WTC11 (cell line): ENCODE results near the gene NOX3. TPM values are rescaled to one million over a fixed set of nuclear protein-coding genes. Genes with fewer than 3 reads are reported as not detected.

ENCODE experiments used
- ATAC-seq: fragments of 200-7000 bp; cut with Tn5 transposase; 2 replicates; pipeline ENCODE4 v1.10.0; 2021; ENCODE audit warnings: mild to moderate bottlenecking, moderate library complexity
- CTCF ChIA-PET: fragments of 300-600 bp; sonication (Branson Sonifier 250); formaldehyde crosslinking; loops from one replicate; lab custom pipeline; 2021; ENCODE audit warnings: antibody characterized with exemption; lab: Charles Lee
- POLR2A ChIA-PET: fragments of 350-600 bp; sonication (Branson Sonifier 250); formaldehyde crosslinking; loops from one replicate; lab custom pipeline; 2021; ENCODE audit warnings: antibody characterized with exemption; lab: Charles Lee
- DNase-seq: peaks from one replicate; pipeline ENCODE4 v3.0.0; 2021; ENCODE audit warnings: low spot score
- H3K27ac Mint-ChIP-seq: 2 replicates; pipeline ENCODE4 v1.8.0; 2021; ENCODE audit warnings: mixed read lengths
- H3K27me3 Mint-ChIP-seq: 2 replicates; pipeline ENCODE4 v1.8.0; 2021; ENCODE audit warnings: low read depth, mild to moderate bottlenecking, moderate library complexity, mixed read lengths
- H3K36me3 Mint-ChIP-seq: 2 replicates; pipeline ENCODE4 v1.8.0; 2021; ENCODE audit warnings: mixed read lengths
- H3K4me1 Mint-ChIP-seq: 2 replicates; pipeline ENCODE4 v1.8.0; 2022; ENCODE audit warnings: mixed read lengths
- H3K4me3 Mint-ChIP-seq: 2 replicates; pipeline ENCODE4 v1.8.0; 2021; ENCODE audit warnings: mild to moderate bottlenecking, moderate library complexity, mixed read lengths
- H3K9me3 Mint-ChIP-seq: 2 replicates; pipeline ENCODE4 v1.8.0; 2021; ENCODE audit warnings: mixed read lengths
- AFF4 ChIP-seq: sonication (generic); formaldehyde crosslinking; IDR thresholded peaks from 2 replicates; pipeline ENCODE4 v1.8.1; 2023; ENCODE audit warnings: mild to moderate bottlenecking, missing genetic modification reagents, borderline replicate concordance
- AR ChIP-seq: fragments of 250-450 bp; sonication (Bioruptor Pico); IDR thresholded peaks from 2 replicates; pipeline ENCODE4 v1.9.0; 2021; ENCODE audit warnings: mild to moderate bottlenecking
- ARID4B ChIP-seq: sonication (generic); formaldehyde crosslinking; IDR thresholded peaks from 2 replicates; pipeline ENCODE4 v1.8.0; 2023; ENCODE audit warnings: missing genetic modification reagents, mild to moderate bottlenecking, borderline replicate concordance
- MYBL2 ChIP-seq: sonication (generic); formaldehyde crosslinking; IDR thresholded peaks from 2 replicates; pipeline ENCODE4 v1.8.1; 2023; ENCODE audit warnings: mild to moderate bottlenecking, moderate library complexity, missing genetic modification reagents
- NFATC4 ChIP-seq: fragments of 250-450 bp; sonication (Bioruptor Pico); IDR thresholded peaks from 2 replicates; pipeline ENCODE4 v1.9.0; 2021; ENCODE audit warnings: mild to moderate bottlenecking
- NFE2L1 ChIP-seq: sonication (generic); formaldehyde crosslinking; IDR thresholded peaks from 2 replicates; pipeline ENCODE4 v1.8.1; 2023; ENCODE audit warnings: missing genetic modification reagents
- RELA ChIP-seq: sonication (generic); formaldehyde crosslinking; IDR thresholded peaks from 2 replicates; pipeline ENCODE4 v1.8.1; 2022; ENCODE audit warnings: missing genetic modification reagents, mild to moderate bottlenecking, borderline replicate concordance
- SP1 ChIP-seq: sonication (generic); formaldehyde crosslinking; conservative IDR thresholded peaks from 2 replicates; pipeline ENCODE4 v1.8.1; 2022; ENCODE audit warnings: missing genetic modification reagents
- TEAD4 ChIP-seq: sonication (generic); formaldehyde crosslinking; IDR thresholded peaks from 2 replicates; pipeline ENCODE4 v1.8.0; 2022; ENCODE audit warnings: mild to moderate bottlenecking, missing genetic modification reagents
- USF1 ChIP-seq: sonication (generic); formaldehyde crosslinking; IDR thresholded peaks from 2 replicates; pipeline ENCODE4 v1.8.0; 2022; ENCODE audit warnings: mild to moderate bottlenecking, missing genetic modification reagents
- ZBTB43 ChIP-seq: sonication (generic); formaldehyde crosslinking; IDR thresholded peaks from 2 replicates; pipeline ENCODE4 v1.8.1; 2023; ENCODE audit warnings: mild to moderate bottlenecking, missing genetic modification reagents
- ZNF281 ChIP-seq: sonication (generic); formaldehyde crosslinking; IDR thresholded peaks from 2 replicates; pipeline ENCODE4 v1.8.0; 2023; ENCODE audit warnings: mild to moderate bottlenecking, missing genetic modification reagents
- ZNF317 ChIP-seq: sonication (generic); formaldehyde crosslinking; IDR thresholded peaks from 2 replicates; pipeline ENCODE4 v1.8.1; 2023; ENCODE audit warnings: low read depth, mild to moderate bottlenecking, moderate library complexity, missing genetic modification reagents, borderline replicate concordance
- ZNF425 ChIP-seq: fragments of 250-450 bp; sonication (Bioruptor Pico); conservative IDR thresholded peaks from 2 replicates; pipeline ENCODE4 v1.9.0; 2021; ENCODE audit warnings: mild to moderate bottlenecking
- ZSCAN18 ChIP-seq: fragments of 250-450 bp; sonication (Bioruptor Pico); IDR thresholded peaks from 2 replicates; pipeline ENCODE4 v2.1.2; 2022; ENCODE audit warnings: mild to moderate bottlenecking, moderate library complexity
- total RNA-seq: library from RNA; stranded (reverse); gene quantifications from 3 replicates; pipeline ENCODE4 v1.2.3, GENCODE V29; 2021

Gene NOX3
- total RNA-seq, 1 experiment from 2014 or later = not detected

- ChIA-PET POLR2A (no interaction called here), CTCF (no interaction called here)
- Mint-ChIP-seq H3K27me3 (no peaks in the 10 kb centered on the region), H3K4me1 (no peaks in the 10 kb centered on the region), H3K36me3 (no peaks in the 10 kb centered on the region), H3K4me3 (no peak overlapping the region), H3K27ac (no peak overlapping the region)
- no peak for DNase-seq
- ATAC-seq = no peak
- TF ChIP-seq ZNF317 (CRISPR knock-in tag) = no peak
- TF ChIP-seq AR (CRISPR knock-in tag) = no peak
- no peak for TF ChIP-seq SP1
- TF ChIP-seq RELA (CRISPR knock-in tag) = no peak
- TF ChIP-seq, all 79 proteins: peak for 0
- H3K9me3 Mint-ChIP-seq = no peaks in the 10 kb centered on the region
Observed at GRCh38 chr6:155378724-155379123, 76.9 kb downstream of the NOX3 start.

GRCh38 chr6:155378276-155378675, 77.4 kb downstream of the NOX3 start:
- ATAC-seq = no peak
- no peak for DNase-seq
- ChIA-PET CTCF (no interaction called here), POLR2A (no interaction called here)
- no peaks in the 10 kb centered on the region for H3K9me3 Mint-ChIP-seq
- H3K36me3 Mint-ChIP-seq = no peaks in the 10 kb centered on the region
- H3K27ac Mint-ChIP-seq = no peak overlapping the region
- H3K4me1 Mint-ChIP-seq = no peaks in the 10 kb centered on the region
- no peaks in the 10 kb centered on the region for H3K27me3 Mint-ChIP-seq
- H3K4me3 Mint-ChIP-seq = no peak overlapping the region
- TF ChIP-seq NFE2L1 (no peak), ARID4B (no peak), NFATC4 (no peak), ZBTB43 (no peak), ZNF425 (no peak), USF1 (CRISPR knock-in tag) (no peak), ZSCAN18 (CRISPR knock-in tag) (no peak), ZNF281 (no peak), AFF4 (CRISPR knock-in tag) (no peak), TEAD4 (no peak), MYBL2 (CRISPR knock-in tag) (no peak)
